ENCODE data around the gene ZBTB46.
"Not testable (repeated sequence)": the region's sequence is repeated elsewhere in the genome, so short reads cannot be mapped to it uniquely, and the experiment has no call there.

Gene ZBTB46

GRCh38 chr20:63876489-63877036 is 45.5 kb upstream of the ZBTB46 start:
- no peak overlapping the region for H3K4me3 ChIP-seq (ENCODE audit: insufficient read depth, low read length, poor library complexity, severe bottlenecking)
- TF ChIP-seq, protein P1, sequence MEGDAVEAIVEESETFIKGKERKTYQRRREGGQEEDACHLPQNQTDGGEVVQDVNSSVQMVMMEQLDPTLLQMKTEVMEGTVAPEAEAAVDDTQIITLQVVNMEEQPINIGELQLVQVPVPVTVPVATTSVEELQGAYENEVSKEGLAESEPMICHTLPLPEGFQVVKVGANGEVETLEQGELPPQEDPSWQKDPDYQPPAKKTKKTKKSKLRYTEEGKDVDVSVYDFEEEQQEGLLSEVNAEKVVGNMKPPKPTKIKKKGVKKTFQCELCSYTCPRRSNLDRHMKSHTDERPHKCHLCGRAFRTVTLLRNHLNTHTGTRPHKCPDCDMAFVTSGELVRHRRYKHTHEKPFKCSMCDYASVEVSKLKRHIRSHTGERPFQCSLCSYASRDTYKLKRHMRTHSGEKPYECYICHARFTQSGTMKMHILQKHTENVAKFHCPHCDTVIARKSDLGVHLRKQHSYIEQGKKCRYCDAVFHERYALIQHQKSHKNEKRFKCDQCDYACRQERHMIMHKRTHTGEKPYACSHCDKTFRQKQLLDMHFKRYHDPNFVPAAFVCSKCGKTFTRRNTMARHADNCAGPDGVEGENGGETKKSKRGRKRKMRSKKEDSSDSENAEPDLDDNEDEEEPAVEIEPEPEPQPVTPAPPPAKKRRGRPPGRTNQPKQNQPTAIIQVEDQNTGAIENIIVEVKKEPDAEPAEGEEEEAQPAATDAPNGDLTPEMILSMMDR (IDR thresholded peaks at IDR 0.05; ENCODE audit: insufficient read depth, low read length, poor library complexity, severe bottlenecking) = no peak
- TF ChIP-seq EZH2phosphoT487 (conservative IDR thresholded peaks at IDR 0.05; ENCODE audit: low read length) = no peak
- no peaks in the 10 kb centered on the region for H3K27me3 ChIP-seq (ENCODE audit: low read length)
- H3K79me2 ChIP-seq (ENCODE audit: insufficient read depth, low read length) = no peaks in the 10 kb centered on the region
- H3K9ac ChIP-seq (ENCODE audit: low read length) = no peak overlapping the region
- no peaks in the 10 kb centered on the region for H3K9me3 ChIP-seq (ENCODE audit: insufficient read depth, low read length)
- H4K20me1 ChIP-seq (ENCODE audit: low read depth, low read length) = no peaks in the 10 kb centered on the region
- no peaks in the 10 kb centered on the region for H3K9me2 ChIP-seq (replicated peaks; ENCODE audit: insufficient read depth, low read length)
- peaks cover 10% of the 10 kb centered on the region; the same call in 1 of the 2 replicates for H3F3A ChIP-seq (ENCODE audit: insufficient read depth)
- H3K4me2 ChIP-seq (ENCODE audit: low read depth, low read length, poor library complexity, severe bottlenecking) = no peak overlapping the region
- no peak overlapping the region for H2AFZ ChIP-seq (ENCODE audit: low read depth, low read length, severe bottlenecking)
- no peak overlapping the region for H3K27ac ChIP-seq (ENCODE audit: low read depth, low read length)
- H3K36me3 ChIP-seq (ENCODE audit: low read length) = 0 out of 2 replicates have a peak, but pooled peaks cover 10% of the 10 kb centered on the region

- not testable (repeated sequence) for H3K9me2 ChIP-seq (replicated peaks; ENCODE audit: insufficient read depth, low read length); H3K9me3 ChIP-seq (ENCODE audit: insufficient read depth, low read length); H2AFZ ChIP-seq (ENCODE audit: low read depth, low read length, severe bottlenecking); H4K20me1 ChIP-seq (ENCODE audit: low read depth, low read length); H3K4me2 ChIP-seq (ENCODE audit: low read depth, low read length, poor library complexity, severe bottlenecking); H3K27ac ChIP-seq (ENCODE audit: low read depth, low read length); H3F3A ChIP-seq (ENCODE audit: insufficient read depth); H3K36me3 ChIP-seq (ENCODE audit: low read length); H3K79me2 ChIP-seq (ENCODE audit: insufficient read depth, low read length); H3K9ac ChIP-seq (ENCODE audit: low read length); H3K27me3 ChIP-seq (ENCODE audit: low read length); H3K4me3 ChIP-seq (ENCODE audit: insufficient read depth, low read length, poor library complexity, severe bottlenecking)
Measured at GRCh38 chr20:63874241-63874640, 43.2 kb upstream of the ZBTB46 start.

GRCh38 chr20:63873477-63873971 is 42.5 kb upstream of the ZBTB46 start:
- Histone ChIP-seq H4K20me1 (ENCODE audit: low read depth, low read length) (no peaks in the 10 kb centered on the region), H3K4me2 (ENCODE audit: low read depth, low read length, poor library complexity, severe bottlenecking) (no peak overlapping the region), H3K79me2 (ENCODE audit: insufficient read depth, low read length) (no peaks in the 10 kb centered on the region), H2AFZ (ENCODE audit: low read depth, low read length, severe bottlenecking) (no peak overlapping the region), H3K9ac (ENCODE audit: low read length) (no peak overlapping the region), H3K9me2 (replicated peaks; ENCODE audit: insufficient read depth, low read length) (no peaks in the 10 kb centered on the region), H3F3A (ENCODE audit: insufficient read depth) (no peaks in the 10 kb centered on the region), H3K9me3 (ENCODE audit: insufficient read depth, low read length) (no peaks in the 10 kb centered on the region), H3K4me3 (ENCODE audit: insufficient read depth, low read length, poor library complexity, severe bottlenecking) (no peak overlapping the region), H3K36me3 (ENCODE audit: low read length) (0 out of 2 replicates have a peak, but pooled peaks cover 10% of the 10 kb centered on the region), H3K27me3 (ENCODE audit: low read length) (no peaks in the 10 kb centered on the region), H3K27ac (ENCODE audit: low read depth, low read length) (no peak overlapping the region)
- no peak for TF ChIP-seq EZH2phosphoT487 (conservative IDR thresholded peaks at IDR 0.05; ENCODE audit: low read length)
- TF ChIP-seq, protein P1 (IDR thresholded peaks at IDR 0.05; ENCODE audit: insufficient read depth, low read length, poor library complexity, severe bottlenecking) = no peak

DNA sequence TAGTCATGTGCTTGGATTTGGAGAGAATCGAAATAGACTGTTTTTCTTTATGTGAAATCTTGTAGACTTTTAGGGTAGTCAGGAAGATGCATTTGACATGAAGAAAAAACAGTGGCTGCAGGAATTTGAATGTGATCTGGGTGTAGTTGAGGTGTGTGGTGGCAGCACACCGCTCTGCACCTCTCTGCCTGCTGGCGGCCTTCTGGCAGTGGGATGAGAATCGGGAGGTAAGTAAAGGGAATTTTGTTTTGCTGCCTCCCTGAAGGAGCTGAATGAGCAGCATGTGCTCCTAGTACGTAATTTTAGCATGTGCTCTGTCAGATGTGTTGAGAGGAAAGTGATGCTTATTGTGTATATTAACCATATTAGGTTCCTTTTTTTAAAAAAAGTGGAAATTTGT is 37.2 kb upstream of the ZBTB46 start:
- Histone ChIP-seq H3K4me2 (ENCODE audit: low read depth, low read length, poor library complexity, severe bottlenecking) (no peak overlapping the region), H3K27ac (ENCODE audit: low read depth, low read length) (no peak overlapping the region), H3F3A (ENCODE audit: insufficient read depth) (peaks cover 8% of the 10 kb centered on the region), H3K79me2 (ENCODE audit: insufficient read depth, low read length) (peaks cover 15% of the 10 kb centered on the region), H3K36me3 (ENCODE audit: low read length) (no peaks in the 10 kb centered on the region), H3K9me3 (ENCODE audit: insufficient read depth, low read length) (no peaks in the 10 kb centered on the region), H3K4me3 (ENCODE audit: insufficient read depth, low read length, poor library complexity, severe bottlenecking) (no peak overlapping the region), H4K20me1 (ENCODE audit: low read depth, low read length) (no peaks in the 10 kb centered on the region), H3K9ac (ENCODE audit: low read length) (no peak overlapping the region), H2AFZ (ENCODE audit: low read depth, low read length, severe bottlenecking) (no peak overlapping the region), H3K27me3 (ENCODE audit: low read length) (no peaks in the 10 kb centered on the region), H3K9me2 (replicated peaks; ENCODE audit: insufficient read depth, low read length) (no peaks in the 10 kb centered on the region)
- TF ChIP-seq, protein P1 (IDR thresholded peaks at IDR 0.05; ENCODE audit: insufficient read depth, low read length, poor library complexity, severe bottlenecking) = no peak
- no peak for TF ChIP-seq EZH2phosphoT487 (conservative IDR thresholded peaks at IDR 0.05; ENCODE audit: low read length)

DNA sequence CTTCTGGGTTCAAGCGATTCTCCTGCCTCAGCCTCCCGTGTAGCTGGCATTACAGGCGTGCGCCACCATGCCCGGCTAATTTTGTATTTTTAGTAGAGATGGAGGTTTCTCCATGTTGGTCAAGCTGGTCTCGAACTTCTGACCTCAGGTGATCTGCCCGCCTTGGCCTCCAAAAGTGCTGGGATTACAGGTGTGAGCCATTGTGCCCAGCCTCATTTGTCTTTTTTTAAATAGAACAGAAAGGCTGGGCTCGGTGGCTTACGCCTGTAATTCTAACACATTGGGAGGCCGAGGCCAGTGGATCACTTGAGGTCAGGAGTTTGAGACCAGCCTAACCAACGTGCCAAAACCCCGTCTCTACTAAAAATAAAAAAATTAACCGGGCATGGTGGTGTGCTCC is 36.0 kb upstream of the ZBTB46 start:
- not testable (repeated sequence) for H2AFZ ChIP-seq (ENCODE audit: low read depth, low read length, severe bottlenecking); H3K4me2 ChIP-seq (ENCODE audit: low read depth, low read length, poor library complexity, severe bottlenecking); H3K9ac ChIP-seq (ENCODE audit: low read length); H4K20me1 ChIP-seq (ENCODE audit: low read depth, low read length); H3F3A ChIP-seq (ENCODE audit: insufficient read depth); H3K36me3 ChIP-seq (ENCODE audit: low read length); H3K27me3 ChIP-seq (ENCODE audit: low read length); H3K9me3 ChIP-seq (ENCODE audit: insufficient read depth, low read length); H3K9me2 ChIP-seq (replicated peaks; ENCODE audit: insufficient read depth, low read length); H3K4me3 ChIP-seq (ENCODE audit: insufficient read depth, low read length, poor library complexity, severe bottlenecking); H3K27ac ChIP-seq (ENCODE audit: low read depth, low read length)
- peaks cover 17% of the 10 kb centered on the region for H3K79me2 ChIP-seq (ENCODE audit: insufficient read depth, low read length)

Measured in SU-DHL-6 (cell line).